Nephron progenitor cell (in vitro differentiated cells): ENCODE results near the gene NRGN.

Experiments used
- DNase-seq: peaks from one replicate; pipeline ENCODE4 v3.0.0; 2021
- H3K27ac Mint-ChIP-seq: 2 replicates; pipeline ENCODE4 v1.8.0; 2021; ENCODE audit warnings: mild to moderate bottlenecking, moderate library complexity, mixed read lengths
- H3K27me3 Mint-ChIP-seq: 2 replicates; pipeline ENCODE4 v1.8.0; 2021; ENCODE audit warnings: mild to moderate bottlenecking, low read depth, mixed read lengths; ENCODE audit not compliant: poor library complexity
- H3K36me3 Mint-ChIP-seq: 2 replicates; pipeline ENCODE4 v1.8.0; 2021; ENCODE audit warnings: low read depth, mixed read lengths
- H3K4me1 Mint-ChIP-seq: 2 replicates; pipeline ENCODE4 v1.8.0; 2021; ENCODE audit warnings: mixed read lengths
- H3K4me3 Mint-ChIP-seq: 2 replicates; pipeline ENCODE4 v1.8.0; 2021; ENCODE audit warnings: mild to moderate bottlenecking, moderate library complexity, mixed read lengths
- H3K9me3 Mint-ChIP-seq: 2 replicates; pipeline ENCODE4 v1.8.0; 2021; ENCODE audit warnings: mild to moderate bottlenecking, moderate library complexity, mixed read lengths
- CTCF ChIP-seq: fragments of 200-600 bp; sonication (generic); IDR thresholded peaks from 2 replicates; pipeline ENCODE4 v1.5.0; 2021; ENCODE audit warnings: antibody characterized with exemption

The NRGN gene

GRCh38 chr11:124760205-124760652 is 20.5 kb downstream of the NRGN start:
- no peak for TF ChIP-seq CTCF
- H3K9me3 Mint-ChIP-seq, result no peaks in the 10 kb centered on the region
- peaks cover 48% of the 10 kb centered on the region for H3K4me1 Mint-ChIP-seq
- peaks cover 80% of the 10 kb centered on the region for H3K27me3 Mint-ChIP-seq
- H3K27ac Mint-ChIP-seq, result no peak overlapping the region
- DNase-seq, result no peak
- H3K4me3 Mint-ChIP-seq, result peak overlapping the region; percentile 52
- peaks cover 3% of the 10 kb centered on the region for H3K36me3 Mint-ChIP-seq

GRCh38 chr11:124760806-124761205 is 21.1 kb downstream of the NRGN start:
- no peak for TF ChIP-seq CTCF
- Mint-ChIP-seq H3K27me3 (peaks cover 75% of the 10 kb centered on the region), H3K27ac (no peak overlapping the region), H3K4me3 (no peak overlapping the region), H3K36me3 (peaks cover 8% of the 10 kb centered on the region), H3K4me1 (peaks cover 48% of the 10 kb centered on the region), H3K9me3 (no peaks in the 10 kb centered on the region)
- DNase-seq, result no peak

- Mint-ChIP-seq H3K27ac (no peak overlapping the region), H3K4me3 (peak overlapping the region; percentile 36), H3K9me3 (no peaks in the 10 kb centered on the region), H3K4me1 (peaks cover 48% of the 10 kb centered on the region), H3K36me3 (peaks cover 14% of the 10 kb centered on the region), H3K27me3 (peaks cover 68% of the 10 kb centered on the region)
- no peak for DNase-seq
- TF ChIP-seq CTCF, result no peak
Measured at GRCh38 chr11:124761301-124762104, 21.8 kb downstream of the NRGN start.

- peaks cover 48% of the 10 kb centered on the region for H3K4me1 Mint-ChIP-seq
Measured at GRCh38 chr11:124762105-124762623, 22.4 kb downstream of the NRGN start, which contains the start of gene ESAM. ESAM (minus strand) TSS chr11:124762290; CDS start chr11:124762154, 136 bp downstream.

GRCh38 chr11:124762624-124763155 is 22.9 kb downstream of the NRGN start:
- no peak for TF ChIP-seq CTCF
- DNase-seq, result peak; percentile 59
- peaks cover 48% of the 10 kb centered on the region for H3K4me1 Mint-ChIP-seq
- peak overlapping the region; percentile 83 for H3K4me3 Mint-ChIP-seq
- H3K27me3 Mint-ChIP-seq, result peaks cover 56% of the 10 kb centered on the region
- peaks cover 19% of the 10 kb centered on the region for H3K36me3 Mint-ChIP-seq
- no peaks in the 10 kb centered on the region for H3K9me3 Mint-ChIP-seq
- H3K27ac Mint-ChIP-seq, result no peak overlapping the region

More at GRCh38 chr11:124762105-124762623, 22.4 kb downstream of the NRGN start, which contains the start of gene ESAM:
- H3K27me3 Mint-ChIP-seq, result peaks cover 61% of the 10 kb centered on the region
- H3K36me3 Mint-ChIP-seq, result peaks cover 19% of the 10 kb centered on the region
- no peak for TF ChIP-seq CTCF
- peak within 1 kb of the TSS; percentile 83 for H3K4me3 Mint-ChIP-seq
- H3K9me3 Mint-ChIP-seq, result no peaks in the 10 kb centered on the region
- peak; percentile 62 for DNase-seq
- H3K27ac Mint-ChIP-seq, result no peak within 1 kb of the TSS
